GM19452 (cell line): ENCODE measurements around the gene TCEA2.
A peak's percentile ranks its signal among the peaks of the same experiment; 100 is the strongest.

Experiments used
- ATAC-seq: cut with Tn5 transposase; IDR thresholded peaks from one replicate; pipeline ENCODE4 v1.9.1; 2021; ENCODE audit not compliant: unreplicated experiment

The TCEA2 gene

DNA sequence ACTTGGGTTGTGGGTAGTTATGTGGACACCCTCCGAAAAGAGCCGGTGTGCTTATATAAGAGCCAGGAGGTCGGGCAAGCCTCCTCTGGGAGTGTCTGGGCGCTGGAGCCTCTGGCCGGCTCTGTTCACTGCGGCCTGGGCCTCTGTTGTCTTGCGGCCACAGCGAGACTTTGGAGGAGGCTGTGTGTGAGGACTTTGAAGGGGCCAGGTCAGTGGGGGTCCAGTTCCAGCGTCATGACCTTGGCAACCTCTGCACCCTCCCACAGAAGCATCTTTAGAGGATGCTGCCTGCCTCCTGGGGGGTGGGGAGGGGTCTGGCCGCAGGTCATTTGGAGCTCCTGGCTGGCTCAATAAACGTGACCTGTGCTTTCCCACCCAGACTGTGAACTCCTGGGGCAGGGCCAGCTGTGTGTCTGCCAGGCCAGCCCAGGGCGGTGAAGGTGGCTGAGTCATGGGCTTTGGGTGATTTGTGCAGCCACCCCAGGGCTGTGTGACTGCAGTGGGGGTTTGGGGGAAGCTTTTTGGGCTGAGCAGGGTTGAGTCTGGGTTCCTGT, 1.2 kb downstream of the TCEA2 start:
- no peak for ATAC-seq

DNA sequence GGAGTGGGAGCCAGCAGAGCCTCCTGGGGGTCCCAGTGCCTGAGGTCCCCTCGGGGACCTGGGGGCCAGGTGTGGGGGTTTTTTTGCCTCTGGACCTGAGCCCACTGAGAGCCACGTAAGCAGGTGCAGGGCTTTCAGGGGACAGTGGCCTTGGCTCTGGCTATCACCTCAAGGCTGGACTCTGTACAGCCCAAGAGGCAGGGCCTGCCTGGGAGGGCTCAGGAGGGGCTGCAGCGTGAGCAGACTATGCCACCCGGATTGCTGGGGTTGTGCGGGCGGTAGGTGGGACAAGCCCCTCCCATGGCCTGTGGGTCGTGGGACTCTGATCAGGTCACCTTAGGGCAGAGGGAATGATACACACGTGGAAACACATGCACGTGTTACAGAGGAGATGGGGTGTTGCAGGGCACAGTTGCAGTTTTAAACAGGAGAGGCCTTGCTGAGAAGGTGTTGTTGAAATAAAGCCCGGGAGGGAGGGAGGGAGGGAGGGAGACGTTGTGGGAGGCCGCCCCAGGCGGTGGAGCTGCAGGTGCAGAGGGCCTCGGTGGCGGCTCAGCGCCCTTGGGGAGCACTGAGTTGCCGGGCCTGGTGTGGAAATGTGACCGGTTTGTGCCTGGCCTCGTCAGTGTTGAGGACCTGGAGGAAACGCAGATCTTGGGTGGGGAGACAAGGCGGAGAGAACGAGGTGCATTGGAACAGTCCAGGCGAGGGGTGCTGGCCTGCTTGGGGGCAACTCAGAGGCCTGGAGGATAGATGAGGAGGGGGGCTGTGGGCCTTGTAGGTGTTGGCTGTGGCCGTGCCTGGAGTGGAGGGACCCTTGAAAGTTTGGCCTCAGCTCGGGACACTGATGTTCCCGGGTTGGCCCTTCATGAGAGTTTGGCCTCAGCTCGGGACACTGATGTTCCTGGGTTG, 2.3 kb downstream of the TCEA2 start:
- ATAC-seq: no peak

DNA sequence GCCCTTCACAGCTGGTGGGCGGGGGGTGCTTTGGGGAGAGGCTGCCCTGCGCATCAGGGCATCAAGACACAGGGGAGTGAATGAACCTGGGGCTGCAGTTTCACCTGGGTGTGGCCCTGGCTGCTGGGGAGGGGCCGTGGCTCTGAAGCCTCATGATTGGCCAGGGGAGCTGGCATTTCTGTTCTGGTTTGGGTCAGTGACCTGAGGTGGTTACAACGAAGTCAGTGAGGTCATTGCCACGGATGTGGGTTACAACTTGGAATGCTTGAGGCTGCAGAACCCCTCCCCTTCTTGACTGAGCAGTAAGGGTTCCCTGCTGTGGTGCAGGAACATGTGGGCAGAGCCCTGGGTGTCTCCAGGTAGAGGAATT, 3.0 kb downstream of the TCEA2 start:
- ATAC-seq: peak; percentile 48

DNA sequence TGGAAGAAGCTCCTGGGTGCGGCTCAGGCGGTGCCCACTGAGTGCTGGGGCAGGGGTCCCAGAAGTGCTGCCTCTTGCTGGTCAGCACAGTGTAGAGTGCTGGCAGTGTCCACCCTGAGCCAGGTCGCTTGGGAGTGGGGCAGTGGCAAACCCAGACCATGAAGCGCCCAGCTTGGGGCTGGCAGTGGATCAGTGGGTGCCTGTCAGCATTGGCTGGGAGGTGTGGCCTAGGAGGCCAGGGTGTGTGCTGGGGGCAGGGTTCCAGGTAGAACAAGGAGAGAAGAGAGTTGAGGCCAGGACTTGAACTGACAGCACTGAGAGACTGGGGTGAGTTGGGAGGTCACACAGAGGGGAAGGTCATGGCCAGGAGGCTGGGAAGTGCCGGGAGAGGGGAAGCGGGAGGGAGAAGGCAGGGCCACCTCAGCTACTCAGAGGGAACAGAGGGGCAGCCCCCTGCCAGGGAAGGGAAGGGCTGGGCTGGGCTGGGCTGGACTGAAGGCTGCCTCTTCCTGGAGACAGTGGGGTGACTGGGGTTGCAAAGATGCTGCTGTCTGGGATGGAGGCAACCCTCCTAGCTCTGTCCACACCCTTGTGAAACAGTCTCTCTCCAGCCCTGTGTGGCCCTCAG, 4.1 kb downstream of the TCEA2 start:
- ATAC-seq: no peak

DNA sequence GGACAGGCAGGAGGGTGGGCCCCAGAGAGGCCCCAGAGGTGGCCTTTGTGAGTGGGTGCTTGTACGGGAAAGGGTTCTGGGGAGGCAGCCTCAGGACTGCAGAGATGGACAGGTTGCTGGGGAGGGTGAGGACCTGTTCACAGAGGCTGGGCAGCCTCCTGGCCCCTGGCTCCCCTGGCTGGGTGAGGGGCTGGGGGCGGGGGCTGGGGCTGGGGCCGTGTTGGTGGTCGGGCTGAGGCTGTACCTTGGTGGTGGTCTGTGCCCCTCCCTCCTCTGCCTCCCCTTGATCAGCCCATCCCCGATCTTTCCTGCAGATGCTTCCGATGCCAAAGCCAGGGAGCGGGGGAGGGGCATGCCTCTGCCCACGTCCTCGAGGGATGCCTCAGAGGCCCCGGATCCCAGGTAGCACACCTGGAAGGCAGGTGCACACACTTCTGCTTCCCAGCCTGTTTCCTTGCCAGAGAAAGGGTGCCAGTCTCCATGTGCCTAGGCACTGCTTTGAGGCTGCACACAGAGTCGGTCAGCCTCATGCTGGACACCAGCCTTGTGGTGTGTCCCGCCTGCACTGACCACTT, 4.8 kb downstream of the TCEA2 start:
- no peak for ATAC-seq

DNA sequence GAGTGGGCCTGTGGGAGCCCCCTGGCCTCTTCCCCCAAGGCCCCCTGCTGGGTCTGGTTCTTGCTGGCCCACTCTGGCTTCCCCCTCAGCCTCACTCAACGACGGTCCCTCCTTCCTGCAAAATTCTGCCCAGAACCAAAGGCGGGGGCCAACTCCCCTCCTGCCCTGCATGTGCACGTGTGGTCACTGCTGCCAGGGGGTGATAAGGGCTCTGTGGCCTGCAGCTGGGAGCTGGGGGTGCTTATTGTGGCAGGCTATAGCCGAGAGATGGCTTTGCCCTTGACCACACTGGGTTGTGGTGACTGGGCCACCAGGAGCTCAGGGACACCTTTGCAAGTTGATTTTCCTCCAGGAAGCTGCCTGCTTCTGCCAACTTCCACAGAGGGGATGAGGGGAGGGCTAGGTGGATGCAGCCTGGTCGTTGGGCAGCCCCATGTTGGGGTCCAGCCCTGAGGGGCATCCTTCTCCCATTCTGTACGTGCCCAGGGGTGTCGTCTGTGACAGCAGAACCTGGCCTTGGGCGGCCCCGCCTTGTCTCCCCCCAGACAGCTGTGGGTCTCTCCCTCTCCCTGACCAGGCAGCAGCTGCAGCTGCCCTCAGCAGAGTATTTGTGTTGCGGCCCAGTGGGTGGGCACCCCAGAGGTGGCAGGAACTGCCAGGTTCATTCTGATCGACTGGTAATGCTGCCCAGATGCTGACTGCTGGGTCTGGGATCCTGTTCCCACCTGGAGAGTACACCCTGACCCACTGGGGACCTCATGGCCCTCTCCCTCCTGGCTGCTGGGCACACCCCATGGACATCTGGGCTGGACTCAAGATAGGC, 5.6 kb downstream of the TCEA2 start:
- ATAC-seq: no peak

DNA sequence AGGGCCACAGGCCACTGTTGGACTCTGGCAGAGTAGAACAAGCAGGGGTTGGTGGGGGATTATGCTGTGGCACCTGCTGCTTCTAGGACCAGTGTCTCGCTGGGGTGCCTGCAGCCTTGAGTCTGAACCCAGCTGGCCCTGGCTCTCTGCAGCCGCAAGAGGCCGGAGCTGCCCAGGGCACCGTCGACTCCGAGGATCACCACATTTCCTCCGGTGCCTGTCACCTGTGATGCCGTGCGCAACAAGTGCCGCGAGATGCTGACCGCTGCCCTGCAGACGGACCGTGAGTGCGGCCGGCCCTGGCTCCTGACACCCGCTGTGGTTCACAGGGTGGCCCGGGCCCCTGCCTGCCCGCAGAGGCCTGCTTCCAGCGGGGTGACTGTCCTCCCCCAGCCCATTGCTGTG, 6.2 kb downstream of the TCEA2 start:
- ATAC-seq: no peak

DNA sequence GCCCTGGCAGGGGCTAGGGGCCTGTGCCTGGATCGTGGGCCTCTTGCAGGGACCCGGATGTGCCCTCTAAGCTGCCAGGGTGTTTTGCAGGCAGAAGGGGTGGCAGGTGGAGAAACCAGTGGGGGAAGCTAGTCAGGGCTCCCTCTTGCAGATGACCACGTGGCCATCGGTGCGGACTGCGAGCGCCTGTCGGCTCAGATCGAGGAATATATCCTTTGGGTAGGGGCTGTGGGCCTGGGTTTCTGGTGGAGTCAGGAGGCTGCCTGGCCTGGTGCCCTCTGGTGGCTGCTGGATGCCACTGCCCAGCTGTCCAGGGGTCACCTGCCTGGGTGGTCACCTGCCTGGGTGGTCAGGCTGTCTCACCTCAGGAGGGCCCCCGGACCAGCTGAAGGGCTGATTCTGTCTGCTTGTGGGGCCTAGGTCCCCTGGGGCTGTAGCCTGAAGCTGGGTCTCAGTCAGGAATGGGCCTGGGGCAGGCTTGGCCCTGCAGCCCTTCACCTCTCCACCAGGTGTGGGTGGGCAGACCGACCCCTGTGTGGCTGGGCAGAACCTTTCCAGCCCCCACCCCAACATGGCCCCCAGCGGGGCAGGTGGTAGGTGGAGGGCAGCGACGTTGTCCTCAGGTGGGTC, 6.7 kb downstream of the TCEA2 start:
- no peak for ATAC-seq

DNA sequence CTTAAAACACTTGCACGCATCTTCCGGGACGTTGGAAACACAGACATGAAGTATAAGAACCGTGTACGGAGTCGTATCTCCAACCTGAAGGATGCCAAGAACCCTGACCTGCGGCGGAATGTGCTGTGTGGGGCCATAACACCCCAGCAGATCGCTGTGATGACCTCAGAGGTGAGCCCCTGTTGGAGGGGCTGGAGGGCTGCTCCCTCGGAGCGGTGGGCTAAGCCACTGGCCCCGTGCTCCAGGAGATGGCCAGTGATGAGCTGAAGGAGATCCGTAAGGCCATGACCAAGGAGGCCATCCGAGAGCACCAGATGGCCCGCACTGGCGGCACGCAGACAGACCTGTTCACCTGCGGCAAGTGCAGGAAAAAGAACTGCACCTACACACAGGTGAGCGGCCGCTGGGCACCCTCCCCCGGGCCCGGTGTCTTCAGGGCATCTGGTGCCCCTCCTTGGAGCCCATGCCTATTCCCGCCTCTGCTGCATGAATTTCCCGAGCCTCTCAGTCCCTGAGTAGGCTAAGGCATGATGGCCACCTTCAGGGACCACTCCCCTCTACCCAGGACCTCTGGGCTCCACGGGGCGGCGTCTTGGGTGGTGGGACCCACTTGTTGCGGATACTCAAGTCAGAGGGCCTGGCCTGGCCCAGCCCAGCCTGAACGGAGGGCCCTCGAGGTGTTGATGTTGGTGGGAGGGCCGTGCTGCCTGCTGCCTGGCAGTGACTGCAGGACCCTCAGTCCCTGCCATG, 7.4 kb downstream of the TCEA2 start:
- no peak for ATAC-seq

DNA sequence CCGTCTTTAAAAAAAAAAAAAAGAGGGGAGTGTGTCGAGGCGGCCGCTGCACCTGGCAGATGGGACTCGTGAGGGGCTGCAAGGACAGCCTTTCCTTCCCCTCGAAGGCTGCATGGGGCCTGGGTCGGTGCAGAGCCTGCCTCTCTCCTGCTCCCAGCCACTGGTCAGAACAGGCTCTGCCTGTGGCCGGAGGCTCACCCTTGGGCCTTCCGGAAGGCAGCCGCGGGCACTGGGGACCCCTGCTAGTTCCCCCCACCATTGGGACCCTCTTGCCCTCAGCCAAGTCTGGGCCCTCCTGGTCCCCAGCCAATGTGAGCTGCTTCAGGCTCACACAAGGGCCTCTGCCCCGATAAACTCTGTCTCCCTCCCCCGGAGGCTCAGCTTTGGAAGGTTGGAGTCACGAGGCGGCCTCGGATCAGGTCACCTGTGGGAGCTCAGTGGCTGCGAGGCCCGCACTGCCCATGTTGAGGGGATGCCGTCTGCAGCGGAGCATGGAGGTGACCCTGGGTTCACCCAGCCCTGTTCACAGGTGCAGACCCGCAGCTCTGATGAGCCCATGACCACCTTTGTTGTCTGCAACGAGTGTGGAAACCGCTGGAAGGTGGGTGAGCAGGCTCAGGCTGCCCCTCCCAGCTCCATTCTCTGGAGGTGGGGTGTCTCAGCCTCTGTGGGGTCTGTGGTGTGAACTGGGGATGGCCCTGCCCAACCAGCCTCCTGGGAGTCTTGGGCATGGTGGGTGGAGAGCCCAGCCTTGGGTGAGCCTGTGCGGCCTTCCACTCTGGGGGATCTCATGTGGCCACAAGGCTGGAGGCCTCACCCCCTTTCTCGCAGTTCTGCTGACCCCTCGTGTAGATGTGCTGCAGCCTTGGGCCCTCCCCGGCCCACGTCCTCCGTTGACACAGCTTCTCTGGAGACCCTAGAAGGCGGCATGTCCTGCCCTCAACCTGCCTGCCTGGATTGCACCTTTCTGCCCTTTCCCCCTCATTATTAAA, 8.6 kb downstream of the TCEA2 start:
- no peak for ATAC-seq

DNA sequence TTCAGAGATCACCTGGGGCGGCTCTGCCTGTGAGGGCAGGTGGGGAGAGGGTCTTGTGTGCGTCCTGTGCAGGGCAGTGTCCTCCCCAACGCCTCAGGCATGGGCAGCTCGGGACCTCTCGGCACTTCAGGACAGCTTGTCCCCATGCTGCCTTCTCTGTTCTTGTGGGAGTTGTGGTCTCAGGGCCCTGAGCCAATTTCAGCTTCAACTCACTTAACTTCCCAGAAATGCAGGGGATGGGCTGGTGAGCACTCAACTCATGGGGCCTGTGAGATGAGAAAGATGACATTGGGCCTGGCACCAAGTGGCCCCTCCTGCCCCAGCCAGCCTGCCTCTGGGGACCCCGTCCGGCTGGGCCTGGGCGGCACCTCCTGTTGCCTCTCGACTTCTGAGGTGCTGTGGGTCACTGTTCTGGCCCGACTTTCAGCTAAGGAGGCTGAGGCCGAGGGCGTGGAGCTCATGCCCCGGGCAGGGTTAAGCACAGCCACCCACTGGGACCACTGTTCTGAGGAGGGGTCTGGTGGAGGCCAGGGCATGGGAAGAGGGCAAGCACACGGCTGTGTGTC, 9.6 kb downstream of the TCEA2 start:
- no peak for ATAC-seq

DNA sequence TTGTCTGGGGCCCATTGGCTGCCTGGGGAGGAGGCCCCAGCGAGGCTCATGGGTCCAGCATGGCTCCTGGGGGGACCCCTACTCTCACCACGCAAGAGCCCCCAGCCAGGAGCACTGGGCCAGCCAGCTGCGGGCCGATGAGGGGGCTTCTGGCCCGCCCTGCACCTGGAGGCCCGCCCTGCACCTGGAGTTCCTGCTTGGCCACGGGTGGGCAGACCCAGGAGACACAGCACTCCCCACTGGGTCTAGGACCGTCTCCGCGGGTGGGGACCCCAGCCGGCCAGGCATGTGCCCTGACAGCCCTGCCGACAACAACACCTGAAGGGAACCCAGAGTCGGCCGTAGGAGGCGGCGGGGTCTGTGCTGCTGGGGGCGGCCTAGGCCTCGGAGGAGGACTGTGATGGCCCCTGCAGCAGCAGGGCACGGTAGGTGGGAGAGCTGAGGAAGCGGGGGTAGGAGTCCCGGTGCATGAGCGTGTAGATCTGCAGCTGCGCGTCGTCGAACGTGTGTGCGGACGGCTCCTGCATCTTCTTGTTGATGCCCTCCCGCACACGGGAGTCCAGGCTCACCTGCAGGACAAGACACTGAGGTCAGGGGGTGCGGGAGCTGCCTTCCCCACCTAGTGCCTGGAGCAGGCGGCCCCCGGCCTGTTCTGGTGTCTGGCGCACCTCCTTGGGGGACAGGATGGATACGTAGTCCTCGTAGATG, 10.6 kb downstream of the TCEA2 start:
- no peak for ATAC-seq

DNA sequence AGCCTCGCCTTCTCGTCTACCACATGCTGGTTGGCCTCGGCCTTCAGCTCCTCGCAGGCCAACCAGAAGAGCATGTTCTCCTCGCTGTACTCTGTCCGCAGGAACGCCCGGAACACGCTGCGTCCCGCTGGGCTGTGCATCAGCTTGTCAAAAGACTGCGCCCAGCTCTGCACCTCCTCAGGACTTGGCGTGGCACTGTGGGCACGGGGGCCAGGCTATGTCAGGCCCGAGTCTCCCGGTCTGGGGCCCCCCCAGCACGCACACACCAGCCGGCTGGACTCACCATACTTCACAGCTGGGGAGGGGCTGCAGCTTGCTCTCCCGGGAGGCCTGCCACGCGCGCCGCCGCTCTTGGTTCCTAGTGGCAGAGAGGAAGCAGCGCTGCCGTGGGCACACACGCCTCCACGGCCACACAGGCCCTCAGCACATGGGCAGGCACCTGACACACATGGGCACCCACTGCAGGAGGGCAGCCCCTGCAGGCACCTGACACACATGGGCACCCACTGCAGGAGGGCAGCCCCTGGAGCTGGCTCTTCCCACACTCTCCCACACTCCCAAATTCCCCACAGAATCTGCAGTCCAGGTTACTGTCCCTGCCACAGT, 11.3 kb downstream of the TCEA2 start:
- ATAC-seq: no peak

DNA sequence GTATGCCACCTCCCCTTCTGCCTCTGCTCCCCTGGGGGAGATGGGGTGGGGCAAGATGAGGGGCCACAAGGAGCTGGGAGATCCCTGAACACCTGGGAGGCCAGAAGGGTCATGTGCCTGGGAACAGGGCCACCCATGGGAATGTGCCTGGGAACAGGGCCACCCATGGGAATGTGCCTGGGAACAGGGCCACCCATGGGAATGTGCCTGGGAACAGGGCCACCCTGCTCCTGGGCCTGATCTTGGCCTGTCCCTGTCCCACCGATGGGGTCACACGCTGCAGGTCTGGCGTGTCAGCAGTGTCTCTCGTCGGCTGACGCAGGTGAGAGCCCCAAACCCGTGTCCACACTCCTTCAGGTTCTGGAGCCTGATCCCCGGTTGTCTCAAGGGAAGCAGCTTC, 12.0 kb downstream of the TCEA2 start:
- ATAC-seq: no peak

DNA sequence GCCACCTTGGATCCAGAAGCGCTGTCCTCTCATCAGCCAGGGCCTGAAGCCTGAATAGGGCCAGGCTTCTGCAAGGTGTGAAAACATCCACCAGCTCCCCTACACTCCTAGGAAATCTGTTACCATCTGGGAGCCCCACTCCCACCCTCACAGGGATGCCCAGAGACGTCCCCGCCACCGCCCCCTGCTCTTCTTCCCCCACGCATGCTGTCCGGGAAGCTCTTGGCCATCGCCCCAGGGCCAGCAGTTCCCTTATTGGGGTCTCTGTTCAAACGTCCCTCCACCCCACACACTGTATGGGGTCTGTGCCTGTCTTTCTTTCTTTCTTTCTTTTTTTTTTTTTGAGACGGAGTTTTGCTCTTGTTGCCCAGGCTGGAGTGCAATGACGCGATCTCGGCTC, 12.6 kb downstream of the TCEA2 start:
- no peak for ATAC-seq

DNA sequence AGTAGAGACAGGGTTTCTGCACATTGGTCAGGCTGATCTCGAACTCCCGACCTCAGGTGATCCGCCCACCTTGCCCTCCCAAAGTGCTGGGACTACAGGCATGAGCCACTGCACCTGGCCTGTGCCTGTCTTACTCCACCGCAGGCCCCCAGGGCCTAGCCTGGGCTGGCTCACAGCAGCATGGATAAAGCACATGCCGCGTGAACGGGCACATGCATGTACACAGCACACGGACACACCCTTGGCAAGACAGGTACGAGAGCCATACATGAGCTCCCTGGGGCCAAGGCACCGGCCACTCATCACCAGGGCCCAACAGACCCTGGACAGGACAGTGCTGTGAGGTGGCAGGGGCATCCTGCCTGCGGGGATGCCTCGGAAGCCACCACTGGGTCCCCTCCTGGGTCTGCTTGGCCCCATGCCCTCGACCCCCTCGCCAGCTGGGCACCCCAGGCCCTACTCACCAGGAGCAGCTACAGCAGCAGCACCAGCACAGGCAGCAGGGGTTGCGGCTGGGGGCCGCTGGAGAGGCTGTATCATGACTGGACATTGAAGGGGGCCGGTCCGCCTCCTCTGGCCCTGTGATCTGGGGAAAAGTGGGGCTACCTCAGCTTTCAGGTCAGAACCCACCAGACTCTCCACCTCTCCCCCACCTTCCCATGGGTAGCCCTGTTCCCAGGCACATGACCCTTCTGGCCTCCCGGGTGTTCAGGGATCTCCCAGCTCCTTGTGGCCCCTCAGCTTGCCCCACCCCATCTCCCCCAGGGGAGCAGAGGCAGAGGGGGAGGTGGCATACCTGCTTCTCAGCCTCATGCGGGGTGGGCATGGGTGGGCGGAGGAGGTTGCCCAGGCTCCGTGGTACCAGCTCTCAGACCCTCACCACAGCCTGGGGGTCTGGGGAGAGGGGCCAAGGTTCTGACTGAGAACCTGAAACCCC, 13.3 kb downstream of the TCEA2 start:
- ATAC-seq: no peak
